Inferior parietal cortex (tissue), 1 donor: ENCODE measurements around the gene POLR2E.

Source experiments
- DNase-seq: peaks from one replicate; pipeline ENCODE4 v3.0.0-alpha.2; 2016; ENCODE audit errors: extremely low spot score

POLR2E gene

DNA sequence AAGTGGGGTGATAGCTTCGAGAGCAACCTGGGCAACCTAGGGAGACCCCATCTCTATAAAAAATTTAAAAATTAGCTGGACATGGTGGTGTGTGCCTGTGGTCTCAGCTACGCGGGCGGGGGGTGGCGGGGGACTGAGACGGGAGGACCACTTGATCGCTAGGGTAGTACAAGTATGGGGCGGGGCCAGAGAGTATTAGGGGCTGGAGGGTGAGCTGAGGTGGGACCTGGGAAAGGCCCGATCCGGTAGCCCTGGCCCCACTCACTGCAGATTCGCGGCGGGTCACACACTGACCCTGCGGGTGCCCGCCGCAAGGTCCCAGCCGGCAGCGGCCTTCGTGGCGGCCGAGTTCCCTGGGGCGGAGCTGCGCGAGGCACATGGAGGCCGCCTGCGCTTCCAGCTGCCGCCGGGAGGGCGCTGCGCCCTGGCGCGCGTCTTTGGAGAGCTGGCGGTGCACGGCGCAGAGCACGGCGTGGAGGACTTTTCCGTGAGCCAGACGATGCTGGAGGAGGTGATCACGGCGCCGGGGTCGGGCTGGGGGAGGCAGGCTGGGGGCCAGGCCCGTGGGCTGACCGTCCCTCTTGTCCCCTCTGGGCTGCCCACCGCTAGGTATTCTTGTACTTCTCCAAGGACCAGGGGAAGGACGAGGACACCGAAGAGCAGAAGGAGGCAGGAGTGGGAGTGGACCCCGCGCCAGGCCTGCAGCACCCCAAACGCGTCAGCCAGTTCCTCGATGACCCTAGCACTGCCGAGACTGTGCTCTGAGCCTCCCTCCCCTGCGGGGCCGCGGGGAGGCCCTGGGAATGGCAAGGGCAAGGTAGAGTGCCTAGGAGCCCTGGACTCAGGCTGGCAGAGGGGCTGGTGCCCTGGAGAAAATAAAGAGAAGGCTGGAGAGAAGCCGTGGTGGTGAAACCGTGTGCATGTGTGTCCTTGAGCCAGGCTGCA, 30.2 kb downstream of the POLR2E start:
- DNase-seq: no peak

DNA sequence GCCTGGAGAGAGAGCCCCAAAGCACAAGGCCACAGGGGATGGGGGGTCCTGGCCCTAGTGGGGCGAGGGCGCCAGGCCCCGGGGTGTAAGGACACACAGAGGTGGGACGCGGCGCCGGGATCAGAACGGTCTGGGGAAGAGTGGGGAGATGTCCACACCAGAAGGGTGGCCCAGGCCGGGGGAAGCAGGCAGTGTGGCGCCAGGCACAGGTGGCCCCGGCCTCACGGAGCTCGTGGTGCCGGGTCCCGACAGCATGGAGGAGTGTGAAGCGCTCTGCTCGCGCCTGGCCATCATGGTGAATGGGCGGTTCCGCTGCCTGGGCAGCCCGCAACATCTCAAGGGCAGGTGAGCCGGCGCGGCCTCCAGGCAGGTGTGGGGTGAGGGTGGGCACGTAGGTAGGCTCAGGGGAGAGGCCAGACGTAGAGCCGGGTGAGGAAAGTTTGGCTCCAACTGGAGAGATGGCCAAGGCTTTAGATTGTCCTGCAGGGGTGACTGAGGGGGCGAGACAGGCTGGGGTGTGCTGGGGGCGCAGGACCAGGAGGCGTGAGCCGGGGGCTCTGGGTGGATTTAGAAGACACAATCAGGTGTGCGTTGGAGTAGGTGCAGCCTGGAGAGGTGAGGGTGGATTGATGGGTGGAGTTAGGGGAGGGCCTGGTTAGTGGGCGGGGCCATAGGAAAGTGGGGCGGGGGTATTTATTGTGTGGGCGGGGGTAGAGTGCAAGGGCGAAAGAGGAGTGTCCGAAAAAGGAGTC, 31.1 kb downstream of the POLR2E start:
- DNase-seq: no peak

DNA sequence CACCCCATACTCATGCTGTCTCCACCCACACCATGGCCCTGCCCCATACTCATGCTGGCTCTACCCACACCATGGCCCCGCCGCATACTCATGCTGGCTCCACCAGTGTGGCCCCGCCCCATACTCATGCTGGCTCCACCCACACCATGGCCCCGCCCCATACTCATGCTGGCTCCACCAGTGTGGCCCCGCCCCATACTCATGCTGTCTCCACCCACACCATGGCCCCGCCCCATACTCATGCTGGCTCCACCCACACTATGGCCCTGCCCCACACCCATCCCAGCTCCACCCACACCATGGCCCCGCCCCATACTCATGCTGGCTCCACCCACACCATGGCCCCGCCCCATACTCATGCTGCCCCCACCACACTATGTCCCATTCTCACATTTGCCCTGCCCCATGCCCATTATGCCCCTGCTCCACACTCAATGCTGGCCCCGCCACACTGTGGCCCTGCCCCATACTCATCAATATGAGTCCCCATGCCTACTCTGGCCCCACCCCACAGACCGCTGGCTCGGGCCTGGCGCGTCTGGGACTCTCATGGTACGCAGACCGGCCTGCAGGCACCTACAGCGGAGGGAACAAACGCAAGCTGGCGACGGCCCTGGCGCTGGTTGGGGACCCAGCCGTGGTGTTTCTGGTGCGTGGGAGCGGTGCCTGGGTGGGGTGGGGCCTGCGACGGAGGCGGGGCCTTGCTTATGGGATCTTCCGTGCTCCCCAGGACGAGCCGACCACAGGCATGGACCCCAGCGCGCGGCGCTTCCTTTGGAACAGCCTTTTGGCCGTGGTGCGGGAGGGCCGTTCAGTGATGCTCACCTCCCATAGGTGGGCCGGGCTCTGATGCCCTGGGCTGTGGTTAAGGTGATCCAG, 31.9 kb downstream of the POLR2E start:
- DNase-seq: no peak

DNA sequence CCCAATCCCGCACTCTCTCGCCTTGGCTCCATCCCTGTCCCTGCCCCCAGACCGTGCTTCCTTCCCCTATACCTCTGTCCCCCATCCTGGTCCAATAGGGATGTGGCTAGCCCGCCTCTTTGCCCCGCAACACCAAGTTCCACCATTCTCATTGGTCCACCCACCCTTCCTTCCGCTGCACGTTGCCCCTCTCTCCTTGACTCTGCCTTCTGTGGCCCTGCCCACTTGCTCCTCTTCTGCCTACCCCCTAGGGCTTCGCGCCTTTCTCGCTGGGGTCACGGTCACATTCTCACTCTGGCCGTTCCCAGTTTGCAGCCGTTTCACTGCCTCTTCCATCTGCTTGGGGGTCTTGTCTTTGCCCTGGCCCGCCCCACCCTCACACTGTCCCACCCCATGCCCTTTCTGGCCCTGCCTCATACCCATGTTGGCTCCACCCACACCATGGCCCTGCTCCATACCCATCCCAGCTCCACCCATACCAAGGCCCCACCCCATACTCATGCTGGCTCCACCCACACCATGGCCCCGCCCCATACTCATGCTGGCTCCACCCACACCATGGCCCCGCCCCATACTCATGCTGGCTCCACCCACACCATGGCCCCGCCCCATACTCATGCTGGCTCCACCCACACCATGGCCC, 32.7 kb downstream of the POLR2E start:
- DNase-seq: no peak

DNA sequence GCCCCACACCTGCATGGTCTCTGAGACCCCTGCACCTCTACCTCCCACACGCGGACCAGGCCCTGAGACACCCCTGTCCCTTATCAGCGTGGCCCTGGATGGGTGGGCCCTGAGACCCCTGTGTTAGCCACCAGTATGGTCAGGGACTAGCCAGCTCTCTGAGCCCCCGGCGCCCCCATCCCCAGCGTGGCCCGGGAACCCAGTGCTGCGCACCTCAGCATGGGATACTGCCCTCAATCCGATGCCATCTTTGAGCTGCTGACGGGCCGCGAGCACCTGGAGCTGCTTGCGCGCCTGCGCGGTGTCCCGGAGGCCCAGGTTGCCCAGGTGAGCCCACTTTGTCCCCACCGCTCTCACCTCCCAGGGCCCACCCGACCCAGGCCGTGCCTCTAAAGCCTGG, 33.2 kb downstream of the POLR2E start:
- DNase-seq: no peak

DNA sequence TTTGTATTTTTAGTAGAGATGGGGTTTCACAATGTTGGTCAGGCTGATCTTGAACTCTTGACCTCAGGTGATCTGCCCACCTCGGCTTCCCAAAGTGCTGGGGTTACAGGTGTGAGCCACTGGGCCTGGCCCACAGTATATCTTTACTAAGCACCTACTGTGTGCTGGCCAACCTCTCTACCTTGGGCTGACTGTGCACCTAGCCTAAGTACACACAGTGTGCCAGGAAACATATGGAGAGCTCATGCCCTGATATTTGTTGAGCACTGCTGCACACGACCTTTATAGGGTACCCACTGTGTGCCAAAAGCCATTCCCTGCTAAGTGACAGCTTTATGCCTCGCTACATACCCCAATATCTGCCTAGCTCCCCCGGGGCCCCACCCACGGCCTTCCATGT, 34.5 kb downstream of the POLR2E start:
- no peak for DNase-seq

DNA sequence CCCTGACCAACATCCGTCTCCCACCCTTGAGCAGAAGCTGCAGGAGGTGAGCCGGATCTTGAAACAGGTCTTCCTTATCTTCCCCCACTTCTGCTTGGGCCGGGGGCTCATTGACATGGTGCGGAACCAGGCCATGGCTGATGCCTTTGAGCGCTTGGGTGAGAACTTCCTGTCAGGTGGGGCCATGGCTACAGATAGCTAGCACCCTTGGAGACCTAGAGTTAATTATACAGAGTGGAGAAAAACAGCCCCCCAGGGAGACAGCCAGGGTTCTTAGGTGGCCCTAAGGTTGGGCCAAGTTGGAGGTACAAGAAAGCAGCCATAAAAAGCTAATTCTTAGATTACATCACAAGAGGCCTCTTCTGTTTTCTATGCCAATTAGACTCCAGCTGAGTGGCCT, 37.1 kb downstream of the POLR2E start:
- no peak for DNase-seq

DNA sequence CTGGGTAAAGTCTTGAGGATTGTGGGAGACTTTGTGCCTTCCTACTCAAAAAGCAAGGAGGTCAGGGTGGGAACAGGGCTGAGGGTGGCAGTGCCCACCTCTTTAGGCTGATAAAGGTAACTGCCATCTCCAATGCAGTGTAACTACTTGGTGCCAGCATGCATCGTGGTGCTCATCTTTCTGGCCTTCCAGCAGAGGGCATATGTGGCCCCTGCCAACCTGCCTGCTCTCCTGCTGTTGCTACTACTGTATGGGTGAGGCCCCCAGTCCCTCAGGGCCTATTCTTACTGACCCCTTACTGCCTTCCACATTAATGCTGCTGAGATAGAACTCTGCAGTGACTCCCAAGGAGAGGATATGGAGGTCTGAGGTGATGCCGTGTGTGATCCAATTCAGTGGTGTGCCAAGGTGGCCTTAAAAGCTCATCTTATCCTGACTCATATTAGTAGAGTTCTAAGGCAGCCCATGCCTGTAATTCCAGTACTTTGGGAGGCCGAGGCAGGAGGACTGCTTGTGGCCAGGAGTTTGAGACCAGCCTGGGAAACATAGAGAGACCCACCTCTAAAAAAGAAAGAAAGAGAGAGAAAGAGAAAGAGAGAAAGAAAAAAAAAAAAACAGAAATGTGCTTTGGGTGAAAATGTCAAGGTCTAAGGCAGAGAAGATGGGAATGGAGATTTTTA, 37.9 kb downstream of the POLR2E start:
- no peak for DNase-seq

DNA sequence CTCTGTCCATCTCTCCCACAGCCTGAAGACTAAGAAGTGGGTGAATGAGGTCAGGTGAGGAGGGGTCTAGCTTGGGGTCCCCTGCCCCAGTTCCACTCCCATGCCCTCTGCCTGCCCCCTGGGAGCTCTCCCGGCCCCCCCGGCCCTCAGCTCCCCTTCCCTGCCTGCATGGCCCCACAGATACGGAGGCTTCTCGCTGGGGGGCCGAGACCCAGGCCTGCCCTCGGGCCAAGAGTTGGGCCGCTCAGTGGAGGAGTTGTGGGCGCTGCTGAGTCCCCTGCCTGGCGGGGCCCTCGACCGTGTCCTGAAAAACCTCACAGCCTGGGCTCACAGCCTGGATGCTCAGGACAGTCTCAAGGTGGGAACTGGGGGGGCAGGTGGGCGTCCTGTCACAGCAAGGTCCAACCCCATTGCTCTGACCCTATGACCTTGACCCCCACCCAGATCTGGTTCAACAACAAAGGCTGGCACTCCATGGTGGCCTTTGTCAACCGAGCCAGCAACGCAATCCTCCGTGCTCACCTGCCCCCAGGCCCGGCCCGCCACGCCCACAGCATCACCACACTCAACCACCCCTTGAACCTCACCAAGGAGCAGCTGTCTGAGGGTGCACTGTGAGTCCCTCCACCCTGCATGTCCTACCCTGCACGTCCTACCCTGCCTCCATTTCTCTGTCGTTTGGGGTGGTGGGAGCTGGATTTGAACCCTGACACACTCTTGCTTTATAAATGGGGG, 39.1 kb downstream of the POLR2E start:
- no peak for DNase-seq

DNA sequence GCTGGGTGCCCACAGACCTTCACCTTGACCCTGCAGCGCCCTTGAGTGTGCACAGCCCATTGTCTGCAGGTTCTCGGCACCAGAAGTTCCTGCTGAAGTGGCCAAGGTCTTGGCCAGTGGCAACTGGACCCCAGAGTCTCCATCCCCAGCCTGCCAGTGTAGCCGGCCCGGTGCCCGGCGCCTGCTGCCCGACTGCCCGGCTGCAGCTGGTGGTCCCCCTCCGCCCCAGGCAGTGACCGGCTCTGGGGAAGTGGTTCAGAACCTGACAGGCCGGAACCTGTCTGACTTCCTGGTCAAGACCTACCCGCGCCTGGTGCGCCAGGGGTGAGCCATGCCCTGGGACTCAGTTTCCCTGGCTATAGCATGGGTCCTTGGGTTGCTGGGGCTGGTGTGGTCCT, 40.1 kb downstream of the POLR2E start:
- no peak for DNase-seq

DNA sequence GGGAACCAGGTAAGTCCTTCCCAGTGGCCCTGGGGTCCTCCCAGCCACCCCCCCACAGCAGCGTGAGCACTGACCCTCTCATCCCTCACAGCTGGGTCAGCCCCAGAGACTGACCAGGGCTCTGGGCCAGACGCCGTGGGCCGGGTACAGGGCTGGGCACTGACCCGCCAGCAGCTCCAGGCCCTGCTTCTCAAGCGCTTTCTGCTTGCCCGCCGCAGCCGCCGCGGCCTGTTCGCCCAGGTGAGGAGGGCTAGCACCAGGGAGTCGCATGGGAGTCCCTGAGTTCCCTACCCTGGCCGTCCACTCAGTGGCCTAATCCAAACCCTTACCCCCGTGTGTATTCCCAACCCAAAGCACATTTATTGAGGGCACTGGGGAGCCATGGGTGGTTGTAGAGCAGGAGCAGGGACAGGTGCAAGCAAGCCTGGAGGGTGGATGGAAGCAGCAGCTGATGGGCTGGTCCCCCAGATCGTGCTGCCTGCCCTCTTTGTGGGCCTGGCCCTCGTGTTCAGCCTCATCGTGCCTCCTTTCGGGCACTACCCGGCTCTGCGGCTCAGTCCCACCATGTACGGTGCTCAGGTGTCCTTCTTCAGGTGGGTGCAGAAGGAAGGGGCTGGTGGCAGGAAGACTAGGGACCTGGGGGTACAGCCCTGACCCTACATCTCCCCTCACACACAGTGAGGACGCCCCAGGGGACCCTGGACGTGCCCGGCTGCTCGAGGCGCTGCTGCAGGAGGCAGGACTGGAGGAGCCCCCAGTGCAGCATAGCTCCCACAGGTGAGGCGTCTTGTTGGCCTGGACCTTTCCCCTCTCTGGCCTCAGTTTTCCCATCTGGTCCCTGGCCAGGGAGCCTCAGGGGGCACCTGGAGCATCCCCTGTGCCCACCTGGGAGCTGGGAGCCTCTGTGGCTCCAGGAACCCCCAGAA, 40.8 kb downstream of the POLR2E start:
- DNase-seq: no peak

DNA sequence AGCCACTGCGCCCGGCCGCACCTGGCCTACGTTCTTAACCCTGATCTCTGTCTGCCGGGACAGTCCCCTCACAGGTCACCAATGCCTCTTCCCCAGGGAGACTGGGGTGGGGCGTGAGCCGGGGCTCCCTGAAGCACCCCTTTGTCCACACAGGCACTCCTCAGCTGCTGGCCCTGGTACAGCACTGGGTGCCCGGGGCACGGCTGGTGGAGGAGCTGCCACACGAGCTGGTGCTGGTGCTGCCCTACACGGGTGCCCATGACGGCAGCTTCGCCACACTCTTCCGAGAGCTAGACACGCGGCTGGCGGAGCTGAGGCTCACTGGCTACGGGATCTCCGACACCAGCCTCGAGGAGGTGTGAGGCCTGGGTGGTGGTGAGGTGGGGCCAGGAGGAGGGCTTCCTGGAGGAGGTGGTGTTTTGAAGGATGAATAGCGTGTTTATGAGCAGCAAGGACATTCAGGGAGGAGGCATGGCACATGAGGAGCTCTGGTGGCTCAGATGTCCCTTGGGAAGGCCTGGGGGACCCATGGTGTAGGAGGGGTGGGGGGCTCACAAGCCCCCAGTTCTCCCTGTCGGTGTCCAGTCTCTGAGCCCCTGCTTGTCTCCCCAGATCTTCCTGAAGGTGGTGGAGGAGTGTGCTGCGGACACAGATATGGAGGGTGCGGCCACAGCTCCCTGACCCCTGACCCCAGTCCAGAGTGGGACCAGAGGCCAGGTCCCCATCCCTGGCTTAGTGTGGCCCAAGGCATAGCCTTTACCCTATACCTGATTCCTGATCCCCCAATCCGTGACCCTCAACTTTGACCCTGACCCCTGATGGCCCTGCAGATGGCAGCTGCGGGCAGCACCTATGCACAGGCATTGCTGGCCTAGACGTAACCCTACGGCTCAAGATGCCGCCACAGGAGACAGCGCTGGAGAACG, 41.7 kb downstream of the POLR2E start:
- no peak for DNase-seq

DNA sequence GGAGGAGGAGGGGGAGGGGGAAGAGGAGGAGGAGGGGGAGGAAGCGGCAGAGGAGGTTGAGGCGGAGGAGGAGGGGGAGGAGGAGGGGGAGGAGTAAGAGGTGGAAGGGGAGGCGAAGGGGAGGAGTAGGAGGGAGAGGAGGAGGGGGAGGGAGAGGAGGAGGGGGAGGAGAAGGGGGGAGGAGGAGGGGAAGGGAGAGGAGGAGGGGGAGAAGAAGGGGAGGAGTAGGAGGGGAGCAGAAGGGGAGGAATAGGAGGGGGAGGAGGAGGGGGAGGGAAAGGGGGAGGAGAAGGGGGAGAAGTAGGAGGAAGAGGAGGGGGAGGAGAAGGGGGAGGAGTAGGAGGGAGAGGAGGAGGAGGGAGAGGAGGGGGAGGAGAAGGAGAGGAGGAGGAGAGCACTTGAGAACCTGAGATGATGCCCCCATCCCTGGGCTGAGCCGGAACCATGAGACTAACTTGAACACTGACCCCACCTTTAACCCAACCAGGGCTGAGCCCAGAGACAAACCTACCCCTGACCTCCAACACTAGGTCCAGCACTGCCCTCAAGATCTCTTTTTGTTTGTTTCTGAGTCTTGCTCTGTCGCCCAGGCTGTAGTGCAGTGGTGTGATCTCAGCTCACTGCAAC, 42.7 kb downstream of the POLR2E start:
- DNase-seq: no peak

DNA sequence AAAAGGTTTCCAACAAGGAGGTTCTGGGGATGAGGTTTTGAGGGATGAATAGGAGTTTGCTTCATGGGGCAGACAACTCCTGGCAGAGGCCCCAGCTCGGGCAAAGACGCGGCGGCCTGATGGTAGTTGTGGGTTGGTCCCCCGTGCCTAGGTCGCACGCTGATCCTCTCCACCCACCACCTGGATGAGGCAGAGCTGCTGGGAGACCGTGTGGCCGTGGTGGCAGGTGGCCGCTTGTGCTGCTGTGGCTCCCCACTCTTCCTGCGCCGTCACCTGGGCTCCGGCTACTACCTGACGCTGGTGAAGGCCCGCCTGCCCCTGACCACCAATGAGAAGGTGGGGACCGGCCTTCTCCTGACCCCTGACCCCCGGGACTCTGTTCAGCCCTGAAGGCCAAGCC, 43.4 kb downstream of the POLR2E start:
- no peak for DNase-seq

DNA sequence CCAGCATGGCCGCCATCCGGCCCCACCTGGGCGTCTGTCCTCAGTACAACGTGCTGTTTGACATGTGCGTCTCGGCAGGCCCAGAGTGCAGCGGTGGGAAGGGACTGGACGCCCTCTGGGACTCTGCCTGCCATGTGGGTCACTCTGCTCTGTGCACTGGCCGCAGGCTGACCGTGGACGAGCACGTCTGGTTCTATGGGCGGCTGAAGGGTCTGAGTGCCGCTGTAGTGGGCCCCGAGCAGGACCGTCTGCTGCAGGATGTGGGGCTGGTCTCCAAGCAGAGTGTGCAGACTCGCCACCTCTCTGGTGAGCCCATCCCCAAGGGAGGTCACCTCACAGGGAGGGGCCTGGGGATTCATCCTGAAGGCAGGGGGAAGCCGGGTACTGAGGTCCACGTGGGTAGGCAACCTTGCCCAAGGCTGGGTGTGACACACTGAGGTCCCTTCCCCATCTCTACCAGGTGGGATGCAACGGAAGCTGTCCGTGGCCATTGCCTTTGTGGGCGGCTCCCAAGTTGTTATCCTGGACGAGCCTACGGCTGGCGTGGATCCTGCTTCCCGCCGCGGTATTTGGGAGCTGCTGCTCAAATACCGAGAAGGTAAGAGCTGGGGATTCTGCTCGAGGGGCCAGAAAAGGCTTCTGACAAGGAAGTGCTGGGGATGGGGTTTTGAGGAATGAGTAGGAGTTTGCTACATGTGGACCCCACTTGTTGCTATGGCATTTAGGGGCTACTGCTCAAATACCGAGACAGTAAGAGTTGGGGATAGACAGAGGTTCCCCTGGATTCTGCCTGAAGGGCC, 44.0 kb downstream of the POLR2E start:
- no peak for DNase-seq

DNA sequence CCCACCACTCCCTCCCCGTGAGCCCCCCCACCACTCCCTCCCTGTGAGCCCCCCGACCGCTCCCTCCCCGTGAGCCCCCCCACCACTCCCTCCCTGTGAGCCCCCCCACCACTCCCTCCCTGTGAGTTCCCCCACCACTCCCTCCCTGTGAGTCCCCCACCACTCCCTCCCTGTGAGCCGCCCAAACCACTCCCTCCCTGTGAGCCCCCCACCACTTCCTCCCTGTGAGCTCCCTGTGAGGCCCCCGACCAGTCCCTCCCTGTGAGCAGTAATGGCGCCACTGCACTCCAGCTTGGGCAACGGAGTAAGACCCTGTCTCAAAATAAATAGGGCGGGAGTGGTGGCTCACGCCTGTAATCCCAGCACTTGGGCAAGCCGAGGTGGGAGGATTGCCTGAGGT, 45.4 kb downstream of the POLR2E start:
- no peak for DNase-seq

DNA sequence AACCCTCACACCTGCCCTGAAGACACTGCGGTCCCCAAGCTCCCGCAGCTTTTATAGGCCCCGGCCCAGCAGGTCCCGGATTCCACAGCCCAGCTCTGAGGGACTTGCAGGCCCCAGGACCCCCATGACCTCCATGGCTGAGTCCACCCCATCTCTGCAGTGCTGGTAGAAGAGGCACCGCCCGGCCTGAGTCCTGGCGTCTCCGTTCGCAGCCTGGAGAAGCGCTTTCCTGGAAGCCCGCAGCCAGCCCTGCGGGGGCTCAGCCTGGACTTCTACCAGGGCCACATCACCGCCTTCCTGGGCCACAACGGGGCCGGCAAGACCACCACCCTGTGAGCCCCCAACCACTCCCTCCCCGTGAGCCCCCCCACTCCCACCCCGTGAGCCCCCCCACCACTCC, 46.1 kb downstream of the POLR2E start:
- DNase-seq: no peak
